ENCODE results near the gene SRR.

SRR gene

DNA sequence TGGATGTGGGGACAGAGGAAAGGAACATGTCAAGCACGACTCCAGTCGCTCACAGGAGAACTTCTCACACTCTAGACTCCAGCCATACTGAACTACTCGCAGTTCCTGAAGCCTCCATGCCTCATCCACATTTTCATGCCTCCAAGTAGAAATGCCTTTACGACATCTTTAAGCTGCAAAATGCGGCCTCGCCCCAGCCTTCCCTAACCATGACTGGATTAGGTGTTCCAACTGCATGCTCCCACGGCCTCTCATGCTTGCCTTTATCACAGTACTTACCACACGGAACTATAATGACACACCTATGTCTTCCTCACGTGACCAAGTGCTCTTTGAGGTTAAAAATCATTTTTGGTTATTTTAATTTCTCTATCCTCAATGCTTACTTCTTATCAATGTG is 24.0 kb upstream of the SRR start:
- no peak for TF ChIP-seq CTCF (IDR thresholded peaks at IDR 0.05)

GRCh38 chr17:2282297-2282873 is 21.4 kb upstream of the SRR start:
- peak; percentile 61 for TF ChIP-seq CTCF (IDR thresholded peaks at IDR 0.05)

DNA sequence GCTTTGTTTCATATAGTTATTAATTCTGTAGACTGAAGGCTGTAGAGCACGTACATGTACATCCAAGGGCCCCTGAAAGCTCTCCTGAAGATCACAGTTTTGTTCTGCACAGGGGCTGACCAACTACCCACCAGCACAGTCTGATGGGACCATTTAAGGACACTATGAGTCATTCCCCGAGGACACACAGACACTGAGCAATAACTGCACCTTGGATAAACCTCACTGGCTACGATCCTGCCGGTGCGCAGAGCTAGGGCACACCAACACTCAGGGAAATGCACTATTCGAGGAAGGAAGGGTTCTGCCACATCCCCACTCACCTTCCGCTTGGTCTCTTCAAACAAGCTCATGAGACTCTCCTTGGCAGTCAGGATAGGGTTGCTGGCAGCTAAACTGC is 20.4 kb upstream of the SRR start:
- no peak for TF ChIP-seq CTCF (IDR thresholded peaks at IDR 0.05)

DNA sequence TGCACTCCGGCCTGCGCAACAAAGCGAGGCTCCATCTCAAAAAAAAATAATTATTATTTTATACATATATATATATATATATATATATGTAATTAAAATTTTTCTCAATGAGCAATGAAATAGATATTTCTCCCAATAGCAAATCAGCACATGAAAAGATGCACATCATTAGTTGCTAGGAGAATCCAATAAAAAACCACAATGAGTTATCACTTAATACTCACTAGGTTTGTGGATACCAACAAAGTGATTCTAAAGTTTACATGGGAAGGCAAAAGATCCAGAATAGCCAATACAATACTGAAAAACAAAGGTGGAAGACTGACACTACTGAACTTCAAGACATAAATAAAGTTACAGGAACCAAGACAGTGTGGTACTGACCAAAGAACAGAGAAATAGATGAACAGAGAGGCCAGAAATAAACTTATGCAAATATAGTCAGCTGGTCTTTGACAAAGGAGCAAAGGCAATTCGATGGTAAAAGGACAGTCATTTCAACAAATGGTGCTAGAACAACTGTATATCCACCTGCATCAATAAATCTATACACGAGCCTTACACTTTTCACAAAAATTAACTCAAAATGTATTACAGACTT is 13.8 kb upstream of the SRR start:
- no peak for TF ChIP-seq CTCF (IDR thresholded peaks at IDR 0.05)

DNA sequence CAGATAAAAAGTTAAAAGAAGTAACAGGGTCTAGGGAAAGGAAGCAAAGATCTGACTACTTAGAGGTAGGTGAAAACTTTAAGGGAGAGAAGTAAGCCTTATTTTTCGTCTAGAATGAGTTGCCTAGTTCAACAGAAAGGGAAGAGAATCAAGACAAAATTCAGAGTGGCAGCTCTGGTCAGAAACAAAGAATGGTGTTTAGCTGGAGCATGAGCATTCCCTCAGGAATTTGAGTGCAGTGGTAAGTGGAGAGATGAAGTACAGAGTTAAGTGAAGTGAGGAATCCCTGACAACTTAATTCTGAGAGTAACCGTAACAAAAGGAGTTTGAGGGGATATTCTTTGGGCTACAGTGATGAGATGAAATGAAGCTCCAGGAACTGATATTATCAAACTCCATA is 11.7 kb upstream of the SRR start:
- no peak for TF ChIP-seq CTCF (IDR thresholded peaks at IDR 0.05)

DNA sequence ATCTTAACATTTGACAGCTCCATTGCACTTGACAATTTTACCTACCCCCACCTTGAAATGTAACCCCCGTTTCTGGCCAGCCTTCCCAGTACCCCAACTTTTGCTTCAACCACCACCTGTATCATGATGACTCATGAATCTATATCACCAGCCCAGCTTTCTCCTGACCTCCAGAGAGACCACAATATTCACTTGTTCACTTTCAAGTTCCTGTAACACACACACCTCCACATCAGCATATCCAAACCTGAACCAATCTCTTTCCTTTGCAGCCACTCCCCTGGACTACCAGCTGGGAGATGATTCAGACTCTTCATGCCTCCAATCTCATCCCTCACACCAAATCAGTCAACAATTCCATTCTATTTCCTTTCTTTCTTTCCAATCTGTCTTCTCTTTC is 8.2 kb upstream of the SRR start:
- no peak for TF ChIP-seq CTCF (IDR thresholded peaks at IDR 0.05)

DNA sequence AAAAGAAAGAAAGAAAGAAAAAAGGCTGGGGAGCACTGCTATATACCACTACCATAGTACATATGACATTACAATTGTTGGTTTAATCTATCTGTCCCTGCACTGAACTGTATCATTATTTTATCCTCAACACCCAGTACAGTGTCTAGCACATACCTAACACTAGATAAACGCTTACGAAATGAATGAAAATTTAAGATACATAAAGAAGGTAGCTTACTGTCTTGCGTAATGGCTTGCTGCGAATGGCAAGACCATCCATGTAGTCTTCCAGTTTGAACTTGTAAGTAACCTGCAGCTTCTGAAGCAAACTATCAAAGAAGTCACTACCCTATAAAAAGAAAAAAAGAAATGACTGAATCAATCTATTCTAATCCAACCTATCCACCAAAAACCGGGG is 6.7 kb upstream of the SRR start:
- TF ChIP-seq CTCF (IDR thresholded peaks at IDR 0.05) = no peak

DNA sequence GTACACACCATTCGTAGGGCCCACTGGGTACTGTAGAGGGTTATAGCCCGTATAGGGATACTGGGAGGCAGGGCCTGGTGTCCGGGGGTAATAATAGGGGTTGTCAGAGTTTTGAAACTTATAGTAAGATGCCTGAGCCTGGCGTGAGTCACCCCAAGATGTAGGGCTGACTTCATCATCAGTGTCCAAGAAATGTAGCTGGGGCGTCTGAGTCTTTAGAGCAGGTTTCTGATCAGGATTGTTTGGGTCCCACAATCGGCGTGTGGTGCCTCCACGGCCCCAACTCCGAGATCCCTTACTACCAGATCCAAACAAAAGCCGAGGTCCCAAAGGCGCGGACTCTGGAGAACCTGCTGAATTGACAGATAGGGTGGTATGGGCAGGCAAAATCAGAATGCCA is 4.6 kb upstream of the SRR start:
- no peak for TF ChIP-seq CTCF (IDR thresholded peaks at IDR 0.05)
